GM21619 (cell line): Measurements from ENCODE around the gene NR3C2.
A peak's percentile ranks its signal among the peaks of the same experiment; 100 is the strongest.

Experiments
- ATAC-seq: cut with Tn5 transposase; IDR thresholded peaks from one replicate; pipeline ENCODE4 v1.9.1; 2021; ENCODE audit not compliant: unreplicated experiment

The NR3C2 gene

GRCh38 chr4:148441986-148442831 lies at the start of gene NR3C2:
TSS of gene NR3C2 (minus strand) at chr4:148442414.
- peak; percentile 97 for ATAC-seq

- ATAC-seq = no peak
These were observed 45.0 kb upstream of the NR3C2 start for GRCh38 chr4:148487181-148487580.

- ATAC-seq = no peak
These were observed 39.4 kb upstream of the NR3C2 start for GRCh38 chr4:148481636-148482035.

- ATAC-seq = no peak
These were observed 35.1 kb upstream of the NR3C2 start for GRCh38 chr4:148477276-148477675.

- no peak for ATAC-seq
These were observed 27.7 kb upstream of the NR3C2 start for GRCh38 chr4:148469938-148470337.

- ATAC-seq = no peak
These were observed 12.6 kb upstream of the NR3C2 start for GRCh38 chr4:148454835-148455234.

- ATAC-seq = no peak
These were observed 11.6 kb upstream of the NR3C2 start for GRCh38 chr4:148453833-148454232.

- ATAC-seq = no peak
These were observed 10.8 kb upstream of the NR3C2 start for GRCh38 chr4:148452970-148453369.

- no peak for ATAC-seq
These were observed 7.7 kb upstream of the NR3C2 start for GRCh38 chr4:148449921-148450320.

- ATAC-seq = no peak
These were observed 5.9 kb upstream of the NR3C2 start for GRCh38 chr4:148448141-148448540.

- no peak for ATAC-seq
These were observed 5.5 kb upstream of the NR3C2 start for GRCh38 chr4:148447681-148448080.

GRCh38 chr4:148445860-148446330 lies 3.7 kb upstream of the NR3C2 start:
- ATAC-seq = no peak

- no peak for ATAC-seq
These were observed 3.1 kb upstream of the NR3C2 start for GRCh38 chr4:148445071-148445859.

GRCh38 chr4:148444296-148445070 lies 2.3 kb upstream of the NR3C2 start:
- ATAC-seq = no peak

GRCh38 chr4:148443512-148444295 lies 1.5 kb upstream of the NR3C2 start:
- ATAC-seq = no peak

GRCh38 chr4:148442832-148443511 lies 758 bp upstream of the NR3C2 start:
- ATAC-seq = peak; percentile 1

- no peak for ATAC-seq
These were observed 609 bp downstream of the NR3C2 start for GRCh38 chr4:148441624-148441985.

- ATAC-seq = no peak
These were observed 4.2 kb downstream of the NR3C2 start for GRCh38 chr4:148438047-148438446.

GRCh38 chr4:148437439-148437838 lies 4.8 kb downstream of the NR3C2 start:
- no peak for ATAC-seq

- ATAC-seq = no peak
These were observed 5.7 kb downstream of the NR3C2 start for GRCh38 chr4:148436512-148436911.
